Myocyte (in vitro differentiated cells): ENCODE results near the gene SLC29A3. TPM values are rescaled to one million over a fixed set of nuclear protein-coding genes. Genes with fewer than 3 reads are reported as not detected.
"Not testable (repeated sequence)": the region's sequence is repeated elsewhere in the genome, so short reads cannot be mapped to it uniquely, and the experiment has no call there.

Source experiments
- DNase-seq: peaks from one replicate; pipeline ENCODE4 v3.0.0-alpha.2; 2012; ENCODE audit warnings: low read depth
- polyA plus RNA-seq: library from polyadenylated mRNA; unstranded; fragments of >200 nt; gene quantifications from one replicate; pipeline ENCODE4 v1.2.1, GENCODE V29; 2012; ENCODE audit warnings: missing spikeins
- total RNA-seq: library from RNA; depleted of rRNA; stranded (reverse); fragments of >200 nt; gene quantifications from 2 replicates; pipeline ENCODE4 v1.2.3, GENCODE V29; 2014

Gene SLC29A3
- 0.94 and 1.3 TPM in 2 replicates for total RNA-seq
- 2.3 TPM for polyA plus RNA-seq

DNA sequence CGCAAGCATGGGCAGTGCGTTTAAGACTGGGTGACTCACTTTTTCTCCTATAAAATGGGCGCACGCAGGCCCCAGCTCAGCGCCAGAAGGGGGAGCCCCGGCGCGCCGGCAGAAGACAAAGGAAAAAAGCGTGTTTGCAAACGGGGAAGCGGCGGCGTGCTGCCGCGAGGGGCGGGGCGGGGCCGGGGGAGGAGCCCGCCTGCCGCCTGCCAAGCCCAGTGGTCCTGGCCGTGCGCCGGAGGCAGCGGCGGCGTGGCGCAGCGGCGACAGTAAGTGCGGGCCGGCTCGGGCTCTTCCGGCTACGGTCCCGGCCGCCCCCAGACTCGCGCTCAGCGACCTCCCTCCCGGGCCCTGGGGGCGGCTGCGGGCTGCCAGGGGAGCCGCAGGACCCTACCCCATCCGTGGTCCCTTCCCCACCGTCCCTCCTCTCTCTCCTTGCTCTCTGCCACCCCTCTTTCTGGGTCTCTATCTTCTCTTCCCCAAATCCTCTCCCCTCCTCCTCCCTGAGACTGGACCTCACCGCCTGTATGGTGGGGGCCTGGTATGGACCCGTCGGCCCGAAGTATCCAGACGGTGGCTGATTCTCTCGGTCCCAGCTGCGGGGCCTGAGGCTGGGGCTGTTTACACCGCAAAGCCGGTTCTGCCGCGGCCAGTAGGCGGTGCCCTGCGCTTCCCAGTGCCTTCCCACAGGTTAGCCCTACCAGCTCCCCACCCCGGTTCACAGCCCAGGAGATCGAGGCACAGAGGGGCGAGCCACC lies at the start of gene SLC29A3:
Gene SLC29A3, plus strand, starts transcription at position 218 of the 758 bp plus-strand sequence. Its CDS starts 51 bp downstream, at position 269.
- peak; percentile 79 for DNase-seq

DNA sequence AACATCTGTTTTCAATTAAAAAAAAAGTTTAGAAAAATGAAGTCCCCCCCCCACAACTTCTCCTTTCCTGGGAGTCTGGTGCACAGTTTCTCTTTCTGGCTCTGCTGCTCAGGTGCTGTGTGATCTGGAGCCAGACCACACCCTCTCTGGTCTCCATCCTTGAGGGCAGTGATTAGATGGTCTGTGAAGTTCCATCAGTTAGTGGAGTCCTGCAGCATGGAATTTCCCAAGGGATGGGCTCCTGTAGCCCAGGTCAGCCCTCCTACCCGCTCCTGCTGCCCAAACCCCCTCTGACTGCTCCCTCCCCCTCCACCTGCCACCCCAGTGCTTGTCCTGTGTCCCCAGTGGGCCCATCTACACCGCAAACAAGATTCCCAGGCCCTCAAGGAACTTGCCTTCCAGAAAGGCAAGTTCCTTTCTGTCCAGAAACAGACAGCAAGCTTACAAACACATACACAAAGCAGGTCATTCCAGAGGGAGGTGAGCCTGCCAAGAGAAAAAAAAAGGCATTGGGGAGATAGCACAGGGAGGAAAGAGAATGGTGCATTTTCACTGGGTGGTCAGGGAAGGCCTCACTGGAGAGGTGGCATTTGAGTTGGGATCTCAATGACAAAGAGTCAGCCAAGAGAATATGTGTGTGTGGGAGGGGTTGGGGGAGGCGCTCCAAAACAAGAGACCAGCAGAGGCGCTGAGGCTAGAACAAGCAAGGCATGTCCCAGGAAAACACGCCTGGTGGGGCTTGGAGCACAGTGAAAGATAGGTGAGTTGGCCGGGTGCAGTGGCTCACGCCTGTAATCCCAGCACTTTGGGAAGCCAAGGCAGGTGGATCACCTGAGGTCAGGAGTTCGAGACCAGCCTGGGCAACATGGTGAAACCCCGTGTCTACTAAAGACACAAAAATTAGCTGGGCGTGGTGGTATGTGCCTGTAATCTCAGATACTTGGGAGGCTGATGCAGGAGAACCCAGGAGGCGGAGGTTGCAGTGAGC lies 49.5 kb upstream of the SLC29A3 start:
- DNase-seq, result no peak

- DNase-seq, result peak; percentile 61
Observed at GRCh38 chr10:71270301-71271220, 48.5 kb upstream of the SLC29A3 start.

DNA sequence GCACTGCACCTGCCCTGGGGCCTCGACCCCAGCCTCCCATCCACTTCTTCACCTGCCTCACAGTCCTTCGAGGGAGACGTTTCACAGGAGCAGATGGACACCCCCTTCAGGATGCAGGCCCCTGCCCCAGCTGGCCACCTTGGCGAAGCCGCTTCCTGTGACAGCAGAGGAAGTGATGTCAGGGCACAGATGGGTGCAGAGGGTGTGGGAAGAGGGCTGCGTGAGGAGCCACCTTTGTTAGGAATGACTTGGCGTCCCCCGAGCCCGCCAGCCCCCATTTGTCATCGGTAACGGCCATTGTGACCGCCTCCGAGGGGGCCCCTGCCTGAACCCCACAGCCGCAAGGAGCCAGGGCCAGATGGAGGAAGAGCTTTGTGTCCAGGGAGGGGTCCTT lies 47.4 kb upstream of the SLC29A3 start:
- DNase-seq, result no peak

DNA sequence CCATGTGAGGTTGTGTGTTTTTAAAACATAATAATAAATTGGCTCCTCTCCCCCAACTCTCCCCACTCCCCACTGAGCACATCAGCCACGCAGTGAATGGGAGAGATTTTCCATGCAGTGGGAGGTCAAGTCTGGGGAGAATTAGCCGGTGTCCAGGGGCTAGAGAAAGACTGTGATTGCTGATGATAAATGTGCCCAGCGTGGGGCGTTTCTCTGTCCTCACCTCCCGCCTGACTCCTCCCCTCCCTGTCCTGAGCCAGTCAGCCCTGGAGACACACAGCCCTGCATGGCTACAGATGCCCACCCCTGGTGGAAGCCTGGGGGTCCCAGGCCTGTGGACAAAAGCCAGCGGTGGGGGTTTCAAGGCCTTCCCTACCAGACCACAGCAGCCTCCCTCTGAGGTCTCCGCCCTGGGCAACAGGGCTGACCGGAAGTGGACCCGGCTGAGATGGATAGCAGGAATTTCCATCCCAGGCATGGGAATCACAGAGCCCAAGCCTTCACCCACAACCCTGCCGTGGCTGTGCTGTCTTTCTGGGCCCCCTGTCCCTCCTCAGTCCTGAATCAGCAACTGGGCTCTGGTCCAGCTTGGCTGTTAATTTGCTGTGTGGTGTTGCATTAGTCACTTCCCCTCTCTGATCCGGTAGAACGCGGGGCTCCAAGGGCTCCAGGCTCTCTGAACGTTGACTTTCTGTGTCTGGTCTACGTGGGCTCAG lies 46.8 kb upstream of the SLC29A3 start:
- DNase-seq, result no peak

DNA sequence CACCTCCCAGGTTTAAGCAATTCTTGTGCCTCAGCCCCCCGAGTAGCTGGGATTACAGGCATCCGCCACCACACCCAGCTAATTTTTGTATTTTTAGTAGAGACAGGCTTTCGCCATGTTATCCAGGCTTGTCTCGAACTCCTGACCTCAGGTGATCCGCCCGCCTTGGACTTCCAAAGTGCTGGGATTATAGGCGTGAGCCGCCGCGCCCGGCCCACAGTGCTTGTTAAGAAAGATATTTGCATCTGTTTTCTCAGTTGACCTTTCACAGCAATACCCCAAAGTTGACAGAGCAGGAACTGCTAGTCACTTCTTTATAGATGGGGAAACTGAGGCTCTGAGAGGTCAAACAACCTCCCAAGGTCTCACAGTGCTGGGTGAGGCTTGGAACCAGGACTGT lies 46.1 kb upstream of the SLC29A3 start:
- DNase-seq, result not testable (repeated sequence)

GRCh38 chr10:71273506-71273905 lies 45.6 kb upstream of the SLC29A3 start:
- DNase-seq, result no peak

GRCh38 chr10:71274901-71275796 lies 43.9 kb upstream of the SLC29A3 start:
- no peak for DNase-seq

GRCh38 chr10:71276873-71277272 lies 42.2 kb upstream of the SLC29A3 start:
- no peak for DNase-seq

- no peak for DNase-seq
Observed at GRCh38 chr10:71277914-71278665, 41.0 kb upstream of the SLC29A3 start.

DNA sequence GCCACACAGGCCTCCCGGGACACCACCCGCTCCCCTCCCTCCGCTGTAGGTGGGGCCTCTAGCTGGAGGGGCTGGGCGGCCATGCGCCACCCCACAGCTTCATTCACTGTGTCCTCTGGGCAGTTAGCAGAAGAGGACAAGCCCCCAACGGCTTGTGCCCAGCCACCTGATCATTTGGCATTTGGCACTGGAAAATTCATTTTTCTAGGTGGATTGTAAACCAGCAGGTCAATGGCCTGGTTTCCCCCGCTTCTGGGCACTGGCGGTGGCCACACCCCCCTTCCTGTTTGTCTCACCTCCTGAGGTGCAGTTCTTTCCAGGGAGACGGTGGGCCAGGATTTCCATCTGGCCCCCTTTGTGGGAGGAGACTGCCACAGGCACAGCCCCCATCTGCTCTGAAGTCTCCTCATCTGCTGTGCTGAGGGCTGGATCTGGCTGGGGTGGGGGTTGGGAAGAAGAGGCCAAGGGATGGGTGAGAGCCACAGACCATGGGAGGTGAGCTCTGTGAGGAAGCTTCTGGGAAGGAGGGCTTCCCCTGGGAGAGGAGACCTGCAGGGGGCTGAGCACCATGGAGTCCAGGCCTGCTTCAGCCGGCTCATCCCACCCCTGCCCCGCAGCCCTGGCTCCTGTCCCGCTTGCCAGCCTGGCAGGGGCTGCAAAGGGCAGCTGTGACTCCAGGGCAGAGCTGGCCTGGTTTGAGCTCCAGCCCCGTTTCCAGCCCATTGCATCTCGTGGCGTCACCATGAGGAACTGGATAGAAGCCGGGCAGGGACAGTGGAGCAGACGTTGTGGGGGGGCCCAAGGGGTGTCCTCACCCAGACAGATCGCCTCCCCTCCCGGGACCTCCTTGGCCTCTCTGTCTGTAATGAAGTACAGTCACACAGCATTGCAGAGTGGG lies 40.1 kb upstream of the SLC29A3 start:
- DNase-seq, result no peak

DNA sequence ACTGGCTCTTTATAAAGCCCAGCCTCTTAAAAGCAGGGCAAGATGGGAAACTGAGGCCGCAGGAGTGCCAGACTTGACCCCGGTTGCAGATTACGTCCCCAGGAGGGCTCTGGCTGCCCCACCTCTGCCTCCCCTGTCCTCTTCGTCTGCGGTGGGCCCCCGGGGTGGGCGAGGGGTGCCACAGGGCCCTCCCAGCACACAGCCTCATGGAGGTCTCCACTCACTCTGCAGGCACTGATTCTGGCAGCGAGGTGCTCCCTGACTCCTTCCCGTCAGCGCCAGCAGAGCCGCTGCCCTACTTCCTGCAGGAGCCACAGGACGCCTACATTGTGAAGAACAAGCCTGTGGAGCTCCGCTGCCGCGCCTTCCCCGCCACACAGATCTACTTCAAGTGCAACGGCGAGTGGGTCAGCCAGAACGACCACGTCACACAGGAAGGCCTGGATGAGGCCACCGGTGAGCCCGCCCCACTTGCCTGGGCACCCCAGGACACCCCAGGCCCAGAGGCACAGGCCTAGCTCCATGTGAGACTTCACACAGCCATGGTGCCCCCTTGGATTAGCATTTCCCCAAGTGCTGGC lies 39.4 kb upstream of the SLC29A3 start:
- DNase-seq, result no peak

- no peak for DNase-seq
Observed at GRCh38 chr10:71280216-71280615, 38.8 kb upstream of the SLC29A3 start.

GRCh38 chr10:71280825-71281224 lies 38.2 kb upstream of the SLC29A3 start:
- DNase-seq, result no peak

DNA sequence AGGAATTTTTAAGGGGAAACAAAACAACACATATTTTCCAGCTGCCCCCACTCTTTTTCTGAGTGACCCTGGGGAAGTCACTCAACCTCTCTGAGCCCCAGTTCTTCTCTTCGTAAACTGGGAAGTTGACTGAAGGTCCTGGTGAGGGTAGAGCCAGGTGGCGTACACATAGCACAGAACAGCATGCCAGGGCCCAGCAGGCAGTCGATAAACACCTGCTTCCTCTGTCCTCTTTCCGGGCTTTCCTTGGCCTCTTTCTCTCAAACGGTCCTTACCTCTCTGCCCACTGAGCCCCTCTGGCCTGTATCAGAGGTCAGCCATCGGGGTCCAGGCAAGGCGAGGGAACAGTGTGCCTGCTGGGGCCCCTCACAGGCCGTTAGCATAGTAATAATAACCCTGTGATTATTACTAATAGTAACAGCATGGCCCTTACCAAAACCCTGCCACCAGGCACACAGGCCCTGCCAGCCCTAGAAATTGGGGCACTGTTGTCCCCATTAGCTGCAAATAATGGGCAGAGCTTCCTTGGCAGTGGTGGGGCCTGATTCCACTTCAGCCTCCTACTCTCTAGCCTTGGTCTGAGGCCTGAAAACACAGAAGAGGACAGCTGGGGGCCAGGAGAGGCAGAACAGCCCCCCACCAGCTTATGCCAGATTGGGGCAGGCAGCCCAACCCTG lies 37.3 kb upstream of the SLC29A3 start:
- DNase-seq, result no peak

- no peak for DNase-seq
Observed at GRCh38 chr10:71282323-71282680, 36.8 kb upstream of the SLC29A3 start.

DNA sequence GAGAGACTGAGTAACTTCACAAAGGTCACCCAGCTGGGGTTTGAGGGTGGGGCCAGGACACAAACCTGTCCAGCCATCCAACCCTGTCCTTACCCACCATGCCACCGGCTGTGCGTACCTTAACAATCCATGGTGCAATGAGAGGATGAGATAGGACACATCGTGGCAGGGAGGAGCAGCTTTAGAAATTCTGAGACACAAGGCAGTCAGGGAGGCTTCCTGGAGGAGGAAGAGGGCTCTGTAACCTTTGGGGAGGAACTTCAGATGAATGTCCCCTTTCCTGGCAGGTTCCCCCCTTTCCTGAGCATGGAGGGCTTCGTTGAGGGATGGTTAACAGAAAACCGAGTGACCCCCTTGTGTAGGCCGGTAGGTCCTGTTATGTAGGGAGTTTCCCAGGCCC lies 35.6 kb upstream of the SLC29A3 start:
- no peak for DNase-seq
